Left colon (tissue), 2 donors: Measurements from ENCODE around the gene SSH3. TPM values are rescaled to one million over a fixed set of nuclear protein-coding genes. Genes with fewer than 3 reads are reported as not detected.
"Not testable (repeated sequence)": the region's sequence is repeated elsewhere in the genome, so short reads cannot be mapped to it uniquely, and the experiment has no call there.

Experiments used
- ATAC-seq: fragments of 200-7000 bp; cut with Tn5 transposase; one replicate; pipeline ENCODE4 v1.9.1; 2020; ENCODE audit warnings: mild to moderate bottlenecking, moderate library complexity
- DNase-seq, 2 donors: peaks; one replicate each; pipeline ENCODE4 v3.0.0-alpha.2; 2020
- intact Hi-C, 2 donors: fragments of 100-400 bp; cut with DNase I in 1 of 2; cut with micrococcal nuclease in 1 of 2; formaldehyde crosslinking; loops; one replicate each; pipeline versions ENCODE4 v1.11.2 to v1.14.0; 2022; cut with DNase I, micrococcal nuclease
- long read RNA-seq: library from polyadenylated mRNA; unstranded; transcript quantifications from one replicate; pipeline ENCODE4 v2.0.0, GENCODE V29; 2021
- total RNA-seq, 2 donors: library from RNA; stranded (reverse); fragmentation: NEBNext Ultra II Directional; extraction: Animal tissue kit (Norgen Biotek cat#: 25700); gene quantifications; one replicate each; pipeline ENCODE4 v1.2.1, GENCODE V29; 2021
- donor health status: DM: no; HTN: no; CAD: no.
- donor health status: DM: yes; HTN: yes; CAD: no.

The SSH3 gene, protein sequence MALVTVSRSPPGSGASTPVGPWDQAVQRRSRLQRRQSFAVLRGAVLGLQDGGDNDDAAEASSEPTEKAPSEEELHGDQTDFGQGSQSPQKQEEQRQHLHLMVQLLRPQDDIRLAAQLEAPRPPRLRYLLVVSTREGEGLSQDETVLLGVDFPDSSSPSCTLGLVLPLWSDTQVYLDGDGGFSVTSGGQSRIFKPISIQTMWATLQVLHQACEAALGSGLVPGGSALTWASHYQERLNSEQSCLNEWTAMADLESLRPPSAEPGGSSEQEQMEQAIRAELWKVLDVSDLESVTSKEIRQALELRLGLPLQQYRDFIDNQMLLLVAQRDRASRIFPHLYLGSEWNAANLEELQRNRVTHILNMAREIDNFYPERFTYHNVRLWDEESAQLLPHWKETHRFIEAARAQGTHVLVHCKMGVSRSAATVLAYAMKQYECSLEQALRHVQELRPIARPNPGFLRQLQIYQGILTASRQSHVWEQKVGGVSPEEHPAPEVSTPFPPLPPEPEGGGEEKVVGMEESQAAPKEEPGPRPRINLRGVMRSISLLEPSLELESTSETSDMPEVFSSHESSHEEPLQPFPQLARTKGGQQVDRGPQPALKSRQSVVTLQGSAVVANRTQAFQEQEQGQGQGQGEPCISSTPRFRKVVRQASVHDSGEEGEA
- total RNA-seq, result 10 to 100 TPM; 74.9 to 79.3 TPM
- long read RNA-seq, partial matches to known transcripts, result 6 of 12 reads
- long read RNA-seq, other reads (novel, unspliced or antisense), result 3 of 12 reads

DNA sequence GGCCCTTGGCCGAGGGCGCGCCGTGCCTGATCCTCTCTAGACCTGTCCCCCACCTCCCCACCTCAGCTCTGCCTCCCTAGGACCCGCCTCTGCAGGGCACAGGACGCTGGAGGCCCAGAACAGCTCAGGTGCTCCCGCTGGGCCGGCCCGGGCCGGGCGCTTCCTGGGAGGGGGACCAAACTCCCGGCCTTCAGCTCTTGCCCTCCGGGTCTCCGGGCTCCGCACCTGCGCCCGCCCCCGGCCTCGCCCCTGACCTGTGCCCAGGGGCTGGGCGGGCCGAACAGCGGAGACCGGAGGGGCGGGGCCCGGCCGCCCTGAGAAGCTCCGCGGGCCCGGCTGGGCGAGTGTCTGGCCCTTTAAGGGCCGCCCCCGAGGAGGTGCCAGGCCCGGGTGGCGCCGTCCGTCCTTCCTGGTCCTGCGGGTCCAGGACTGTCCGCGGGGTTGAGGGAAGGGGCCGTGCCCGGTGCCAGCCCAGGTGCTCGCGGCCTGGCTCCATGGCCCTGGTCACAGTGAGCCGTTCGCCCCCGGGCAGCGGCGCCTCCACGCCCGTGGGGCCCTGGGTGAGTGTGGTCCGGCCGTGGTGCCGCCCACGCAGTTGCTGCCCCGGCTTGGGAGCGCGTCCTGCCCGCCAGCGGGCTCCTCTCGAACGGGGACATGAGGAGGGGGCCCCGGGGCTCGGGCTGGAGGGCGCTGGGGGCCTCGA, at the start of gene SSH3:
Gene SSH3 (plus strand): TSS at position 399 of the 703 bp plus-strand sequence. CDS start 96 bp downstream, at position 495.
- peak; percentile 86 for ATAC-seq
- intact Hi-C loops, result no loop called here
- peak; percentile 89 for DNase-seq

DNA sequence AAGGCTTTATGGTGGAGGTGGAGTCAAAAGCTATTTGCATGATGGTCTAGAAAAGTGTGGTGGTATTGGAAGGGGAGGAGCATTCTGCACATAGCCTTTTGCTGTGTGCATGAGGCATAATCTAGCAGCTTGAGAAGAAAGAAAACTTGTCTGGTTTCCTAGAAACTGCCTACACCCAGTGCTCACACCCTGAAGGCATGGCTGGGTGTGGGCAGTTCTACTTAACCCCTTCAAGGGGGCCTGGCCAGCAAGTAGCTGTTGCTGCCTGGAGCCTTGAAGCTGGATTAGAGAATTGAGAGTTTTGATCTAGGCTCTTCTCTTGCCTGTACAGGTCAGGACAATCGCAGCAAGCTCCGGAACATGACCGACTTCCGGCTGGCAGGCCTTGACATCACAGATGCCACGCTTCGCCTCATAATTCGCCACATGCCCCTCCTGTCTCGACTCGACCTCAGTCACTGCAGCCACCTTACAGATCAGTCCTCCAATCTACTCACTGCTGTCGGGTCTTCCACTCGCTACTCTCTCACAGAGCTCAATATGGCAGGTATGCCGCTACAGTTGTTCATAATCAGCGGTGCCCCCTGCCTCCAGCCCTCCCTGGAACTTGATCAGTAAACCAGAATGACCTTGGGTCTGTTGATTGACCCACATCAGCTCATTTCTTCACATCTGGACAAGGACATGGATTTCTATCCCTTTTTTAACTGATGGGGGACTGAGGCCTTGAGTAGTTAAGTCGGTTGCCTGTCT, 49.3 kb upstream of the SSH3 start:
- no peak for DNase-seq
- intact Hi-C loops, result no loop called here
- ATAC-seq, result peak; percentile 69

DNA sequence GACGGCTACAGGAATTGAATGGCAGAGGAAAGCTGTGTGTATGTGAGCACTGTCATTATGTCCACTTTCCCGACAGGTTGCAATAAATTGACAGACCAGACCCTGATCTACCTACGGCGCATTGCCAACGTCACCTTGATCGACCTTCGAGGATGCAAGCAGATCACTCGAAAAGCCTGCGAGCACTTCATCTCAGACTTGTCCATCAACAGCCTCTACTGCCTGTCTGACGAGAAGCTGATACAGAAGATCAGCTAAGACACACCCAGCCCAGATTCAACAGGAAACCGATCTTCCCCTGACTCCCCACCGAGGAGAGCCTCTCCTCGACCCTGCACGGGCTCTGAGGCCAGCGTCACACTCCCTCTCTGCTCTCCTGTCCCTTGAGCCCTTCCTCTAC, 48.5 kb upstream of the SSH3 start:
- intact Hi-C loops, result no loop called here
- no peak for DNase-seq
- ATAC-seq, result no peak

DNA sequence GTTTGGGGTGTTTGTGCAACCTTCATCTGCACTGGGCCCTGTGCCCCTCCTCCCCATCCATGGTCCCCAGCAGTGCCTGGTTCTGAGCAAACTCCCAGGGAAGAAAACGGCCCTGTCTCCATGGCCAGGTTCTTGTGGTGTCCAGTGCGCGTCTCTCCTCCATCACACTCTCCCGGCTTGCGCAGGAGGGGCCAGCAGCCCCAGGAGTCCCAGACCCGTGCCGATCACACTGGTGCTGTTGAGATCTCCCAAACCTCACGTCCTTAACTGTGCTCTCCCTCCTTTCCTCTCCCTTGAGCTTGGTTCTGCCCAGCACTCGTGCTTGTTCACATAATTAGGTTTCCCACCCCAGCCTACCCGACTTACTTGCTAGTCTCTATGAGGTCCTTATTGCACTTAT, 48.0 kb upstream of the SSH3 start:
- intact Hi-C loops, result no loop called here
- DNase-seq, result no peak
- no peak for ATAC-seq

DNA sequence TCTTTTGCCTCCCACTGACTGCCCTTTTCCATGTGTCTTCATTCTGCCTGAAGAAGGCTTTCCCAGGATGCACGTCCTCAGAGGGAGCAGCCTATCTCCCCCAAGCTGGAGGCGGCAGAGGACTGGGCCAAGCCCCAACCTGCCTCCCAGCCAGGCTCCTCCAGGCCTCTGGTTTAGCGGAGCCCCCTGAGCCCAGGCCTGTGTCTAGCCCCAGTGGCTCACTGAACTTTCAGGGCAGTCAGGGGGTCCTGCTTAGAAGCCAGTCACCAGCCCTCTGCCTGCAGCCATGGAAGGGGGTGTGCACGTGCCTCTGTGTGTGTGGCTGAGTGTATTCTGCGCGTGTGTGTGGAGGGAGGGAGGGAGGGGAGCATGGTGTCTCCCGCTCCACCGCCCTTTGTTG, 47.5 kb upstream of the SSH3 start:
- no peak for ATAC-seq
- no peak for DNase-seq
- intact Hi-C loops, result no loop called here

DNA sequence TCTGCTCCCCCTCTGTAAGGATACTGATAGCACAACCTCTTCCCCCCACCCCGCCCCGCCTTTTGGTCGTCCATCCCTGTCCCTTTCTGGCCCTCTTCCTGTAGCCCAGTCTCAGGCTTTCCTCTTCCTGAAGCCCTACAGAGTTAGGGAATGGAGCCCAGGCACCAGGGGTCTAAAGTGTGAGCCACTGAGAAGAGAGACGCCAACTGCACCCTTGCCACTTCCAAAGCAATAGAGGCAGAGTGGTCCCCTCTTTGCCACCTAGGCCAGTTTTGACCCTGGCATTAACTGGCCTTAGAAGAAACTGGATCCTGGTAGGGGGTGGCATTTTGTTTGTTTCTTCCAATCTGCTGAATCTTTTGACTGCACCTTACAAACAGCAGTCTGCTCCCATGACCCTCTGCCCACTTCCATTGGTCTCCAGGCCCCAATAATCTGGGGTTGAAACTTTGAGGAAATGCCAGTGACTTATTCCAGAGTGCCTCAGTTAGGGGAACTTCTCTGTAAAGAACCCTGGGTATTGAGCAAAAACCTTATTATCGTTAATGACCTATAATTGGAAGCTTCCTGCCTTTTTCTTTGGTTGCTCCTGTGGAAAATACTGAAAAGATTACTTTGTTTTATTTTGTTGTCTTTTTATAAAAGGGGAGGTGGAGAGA, 46.7 kb upstream of the SSH3 start:
- intact Hi-C loops, result no loop called here

DNA sequence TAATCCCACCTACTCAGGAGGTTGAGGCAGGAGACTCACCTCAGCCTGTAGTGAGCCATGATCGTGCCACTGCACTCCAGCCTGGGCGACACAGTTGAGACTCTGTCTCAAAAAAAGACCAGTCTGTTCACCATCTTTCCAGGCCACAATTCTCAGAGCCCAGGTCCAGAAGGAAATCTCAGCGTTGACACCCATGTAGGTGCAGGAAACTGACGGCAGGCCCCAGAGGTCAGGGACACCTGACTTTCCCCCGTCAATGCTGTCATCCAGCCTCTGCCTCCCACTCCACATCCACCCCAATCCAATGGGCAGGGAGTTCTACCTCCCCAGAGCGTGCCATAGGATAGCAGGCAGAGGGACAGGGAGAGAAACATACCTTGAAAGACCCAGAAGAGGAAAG, 42.9 kb upstream of the SSH3 start:
- no peak for ATAC-seq
- DNase-seq, result no peak
- intact Hi-C loops, result no loop called here

More for the DNA sequence above, 46.7 kb upstream of the SSH3 start:
- DNase-seq, result no peak
- no peak for ATAC-seq

DNA sequence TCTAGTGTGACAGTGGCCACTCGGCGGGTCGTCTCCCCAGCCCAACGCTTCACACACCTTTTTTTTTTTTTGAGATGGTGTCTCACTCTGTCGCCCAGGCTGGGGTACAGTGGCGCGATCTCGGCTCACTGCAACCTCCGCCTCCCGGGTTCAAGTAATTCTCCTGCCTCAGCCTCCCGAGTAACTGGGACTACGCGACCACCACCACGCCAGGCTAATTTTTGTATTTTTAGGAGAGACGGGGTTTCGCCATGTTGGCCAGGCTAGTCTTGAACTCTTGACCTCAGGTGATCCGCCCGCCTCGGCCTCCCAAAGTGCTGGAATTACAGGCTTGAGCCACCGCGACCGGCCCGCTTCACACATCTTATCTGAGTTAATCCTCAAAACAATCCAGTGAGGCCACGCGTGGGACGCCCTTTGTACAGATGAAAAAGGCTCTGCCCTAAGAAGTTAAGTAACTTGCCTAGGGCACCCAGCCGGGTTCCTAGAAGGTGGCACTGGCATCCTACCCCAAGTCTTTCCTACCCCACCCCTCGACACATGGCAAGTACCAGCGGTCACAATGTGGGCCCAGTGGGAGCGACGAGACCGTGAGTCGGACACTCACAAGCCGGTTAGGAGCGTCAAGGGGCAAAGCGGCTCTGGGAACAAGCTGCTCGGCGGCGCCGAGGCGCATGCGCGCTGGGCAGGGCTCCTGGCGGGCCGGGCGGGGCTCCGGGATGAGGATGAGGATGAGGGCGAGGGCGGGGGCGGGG, 42.3 kb upstream of the SSH3 start:
- DNase-seq (peak; percentile 60 to 70), ATAC-seq (peak; percentile 44)
- intact Hi-C loops, result not testable (repeated sequence)

DNA sequence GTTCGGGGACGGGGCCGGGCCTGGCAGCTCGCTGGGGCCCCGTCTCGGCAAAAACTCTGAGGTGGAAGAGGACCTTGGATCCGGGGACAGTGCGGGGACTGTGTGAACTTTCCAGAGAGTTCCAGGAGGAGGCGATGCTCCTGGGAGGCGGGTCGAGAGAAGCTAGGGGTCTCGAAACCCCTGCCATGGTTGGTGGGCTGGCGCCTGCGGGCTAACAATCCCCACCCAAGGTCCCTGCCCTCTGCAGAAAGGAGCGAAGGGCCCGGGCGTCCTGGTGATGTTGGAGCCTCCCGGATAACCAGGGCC, 41.7 kb upstream of the SSH3 start:
- DNase-seq, result no peak
- intact Hi-C loops, result no loop called here
- no peak for ATAC-seq

DNA sequence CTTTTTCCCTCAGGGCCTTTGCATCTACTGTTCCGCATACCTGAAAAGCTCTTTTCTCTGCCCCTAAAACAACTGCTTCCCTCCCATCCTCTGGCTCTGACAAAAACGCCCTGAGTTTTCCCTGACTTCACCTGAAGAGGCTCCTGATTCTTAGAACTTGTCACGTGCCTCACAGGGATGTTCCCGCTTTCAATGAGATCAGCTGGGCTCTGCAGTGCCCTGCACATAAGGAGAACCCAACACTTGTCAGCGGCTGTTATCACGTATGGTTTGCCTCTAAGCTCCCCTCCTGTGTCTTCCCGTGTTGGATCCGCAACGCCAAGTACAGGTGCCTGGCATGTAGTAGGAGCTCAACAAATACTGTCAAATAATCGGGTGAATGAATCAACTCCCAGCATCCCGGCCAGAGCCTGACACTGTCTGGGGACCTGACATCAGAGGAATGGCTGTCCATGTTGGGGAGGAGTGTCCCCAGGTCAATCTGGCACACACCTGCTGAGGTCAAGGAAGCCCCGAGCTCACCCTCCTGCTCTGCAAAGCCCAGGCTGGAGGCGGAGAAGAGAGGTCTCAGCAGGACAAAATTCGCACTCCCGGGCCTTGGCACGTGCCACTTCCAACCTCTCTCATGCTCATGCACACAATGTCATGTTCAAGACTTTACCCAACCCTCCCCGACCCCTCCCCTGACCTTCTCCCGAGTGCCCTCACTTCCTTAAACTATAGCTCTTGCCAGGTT, 41.2 kb upstream of the SSH3 start:
- intact Hi-C loops, result loop anchor here in 1 of 2 donors (2.0 kb wide), 1 partner anchor 55 kb away; no protein-coding TSS in a partner anchor
- no peak for ATAC-seq
- DNase-seq, result peak; percentile 22 to 27

DNA sequence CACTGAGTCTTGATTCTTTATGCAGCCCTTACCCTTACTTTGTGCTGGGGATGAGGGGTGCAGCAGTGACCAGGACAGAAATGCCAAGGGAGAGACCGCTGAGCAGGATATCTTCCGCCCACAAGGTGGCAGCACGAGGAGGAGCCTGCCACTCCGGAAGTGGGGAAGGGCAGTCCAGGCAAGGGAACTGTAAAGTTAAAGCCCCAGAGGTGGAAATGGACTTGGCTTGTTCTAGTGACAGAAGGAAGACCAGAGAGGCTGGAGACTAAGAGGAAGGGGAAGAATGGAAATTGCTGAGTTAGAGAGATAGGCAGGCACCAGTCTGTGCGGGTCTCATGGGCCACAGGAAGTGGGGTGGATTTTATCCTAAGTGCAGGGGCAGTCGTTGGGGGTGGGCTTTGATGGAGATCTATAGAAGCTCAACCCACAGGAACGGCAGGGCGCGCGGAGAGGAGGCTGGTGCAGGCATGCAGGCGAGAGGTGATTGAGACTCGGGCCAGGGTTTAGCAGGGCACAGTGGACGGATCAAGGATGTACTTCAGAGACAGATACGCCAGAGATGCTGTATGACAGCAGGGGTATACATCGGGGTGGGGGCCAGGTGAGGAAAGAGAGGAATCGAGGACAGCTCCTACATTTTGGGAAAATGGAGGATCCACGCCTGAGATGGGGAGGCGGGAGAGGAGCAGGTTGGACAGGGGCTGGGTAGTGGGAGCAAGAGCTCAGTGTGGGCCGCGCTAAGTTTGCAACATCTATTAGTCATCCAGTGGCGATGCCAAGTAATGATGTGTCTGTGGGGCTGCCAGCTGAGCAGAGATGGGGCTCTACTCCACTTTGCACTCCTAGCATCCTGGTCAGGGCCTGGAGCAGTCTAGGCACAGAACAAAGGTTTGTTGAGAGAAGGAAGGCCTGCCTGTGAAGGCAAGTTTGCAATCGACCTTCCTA, 40.3 kb upstream of the SSH3 start:
- intact Hi-C loops, result loop anchor here in 1 of 2 donors (2.0 kb wide), 1 partner anchor 54 kb away; no protein-coding TSS in a partner anchor
- DNase-seq, result peak; percentile 81 to 90
- peak; percentile 54 for ATAC-seq

DNA sequence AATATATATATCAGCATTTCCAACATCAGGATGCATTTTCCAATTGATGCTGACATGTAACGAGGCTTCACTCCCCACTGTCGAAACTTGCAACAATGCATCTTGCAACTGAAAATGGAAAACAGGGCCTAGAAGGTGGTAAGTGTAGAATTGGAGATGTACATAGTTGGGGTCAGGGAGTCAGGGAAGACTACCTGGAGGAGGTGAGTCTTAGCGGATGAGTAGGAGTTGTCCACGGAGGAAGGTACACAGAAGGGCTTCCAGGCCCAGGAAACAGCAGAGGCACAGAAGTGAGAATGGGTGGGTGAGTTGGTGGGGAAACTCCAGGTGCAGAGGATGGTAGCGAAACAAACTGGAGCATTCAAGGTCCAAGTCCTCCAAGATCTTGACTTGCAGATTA, 39.1 kb upstream of the SSH3 start:
- no peak for DNase-seq
- ATAC-seq, result no peak
- intact Hi-C loops, result no loop called here

DNA sequence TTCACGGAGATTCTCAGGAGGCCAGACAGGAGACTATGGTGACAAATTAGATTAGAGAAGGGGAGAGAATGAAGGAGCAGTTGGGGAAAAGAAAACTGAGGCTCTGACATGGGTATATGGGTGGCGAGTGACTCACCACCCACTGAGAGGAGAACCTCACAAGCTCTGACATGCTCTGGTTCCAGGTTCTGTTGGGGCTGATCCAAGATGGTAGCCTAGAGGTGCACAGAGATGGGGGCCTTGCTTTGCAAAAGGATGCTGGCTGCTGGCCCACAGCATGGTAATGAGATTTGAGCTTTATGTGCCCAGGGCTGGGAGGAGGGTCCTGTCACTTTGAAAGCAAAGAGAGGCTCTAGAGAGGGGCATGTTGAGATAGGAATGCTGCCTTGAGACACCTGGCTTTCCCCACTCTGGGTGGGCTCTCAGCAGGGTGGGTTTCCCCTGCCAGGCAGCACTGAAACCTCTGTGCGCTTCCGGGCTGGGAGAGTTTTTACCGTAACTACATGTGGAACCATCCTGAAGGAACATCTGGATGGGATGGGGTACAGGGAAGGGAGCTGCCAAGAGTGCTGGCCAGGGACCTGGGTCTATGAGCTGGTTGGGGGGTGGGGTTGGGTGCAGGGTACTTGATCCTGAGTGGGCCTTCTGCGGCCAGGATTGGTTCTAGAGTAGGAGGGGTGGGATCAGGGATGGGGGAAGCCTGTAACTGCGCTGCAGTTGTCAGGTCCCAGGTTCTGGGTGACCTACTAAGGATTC, 38.3 kb upstream of the SSH3 start:
- intact Hi-C loops, result loop anchor here in 1 of 2 donors (5.0 kb wide), 1 partner anchor 52 kb away; no protein-coding TSS in a partner anchor
- DNase-seq, result peak; percentile 20 to 24

DNA sequence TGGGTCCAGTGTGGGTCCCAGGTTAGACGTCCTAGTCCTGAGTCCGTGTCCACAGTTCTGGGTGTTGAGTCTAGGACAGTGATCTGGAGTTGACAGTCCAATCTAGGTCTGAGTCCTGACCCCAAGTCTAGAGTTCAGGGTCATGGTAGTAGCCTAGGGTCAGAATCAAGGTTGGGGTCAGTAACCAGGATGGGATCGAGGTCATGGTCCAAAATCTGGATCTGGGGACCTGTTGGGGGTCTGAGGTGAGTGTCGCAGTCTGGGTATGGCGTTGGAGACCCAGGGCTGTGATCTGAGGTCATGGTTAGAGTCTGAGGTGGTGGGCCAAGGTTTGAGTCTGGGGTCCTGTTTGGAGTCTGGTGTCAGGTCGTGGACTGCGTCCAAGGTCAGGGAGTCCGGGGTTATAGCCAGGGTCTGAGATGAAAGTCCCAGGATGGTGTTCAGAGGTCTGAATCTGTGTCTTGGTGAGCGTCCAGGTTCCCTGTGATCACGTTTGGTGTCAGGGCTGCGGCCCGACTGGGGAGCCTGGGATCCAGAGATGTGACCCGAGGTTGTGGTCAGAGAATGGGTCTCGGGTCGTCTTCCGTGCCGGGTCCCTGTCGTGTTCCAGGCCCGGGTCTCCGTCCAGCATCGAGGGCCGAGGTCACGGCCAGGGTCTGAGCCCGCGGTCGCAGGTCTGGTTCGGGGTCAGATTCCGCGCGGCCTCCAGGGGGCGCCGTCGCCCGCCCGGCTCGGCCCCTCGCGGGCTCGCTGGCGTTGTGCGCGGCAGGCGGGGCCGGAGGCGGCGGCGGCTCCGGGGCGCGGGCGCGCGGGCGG, 37.5 kb upstream of the SSH3 start:
- ATAC-seq (peak; percentile 39), DNase-seq (peak; percentile 49 to 82)
- intact Hi-C loops, result loop anchor here in 1 of 2 donors (5.0 kb wide), 1 partner anchor 51 kb away; no protein-coding TSS in a partner anchor

More for the DNA sequence above, 38.3 kb upstream of the SSH3 start:
- ATAC-seq, result no peak
